HEK293 (cell line): Measurements from ENCODE around the gene PHF12.

Experiments used
- RBAK ChIP-seq: fragments of 450-650 bp; formaldehyde crosslinking; IDR thresholded peaks from 2 replicates; pipeline ENCODE4 v1.5.1; 2016; ENCODE audit warnings: missing biosample characterization, missing genetic modification characterization
- REPIN1 ChIP-seq: fragments of 450-650 bp; formaldehyde crosslinking; IDR thresholded peaks from 2 replicates; pipeline ENCODE4 v1.5.1; 2017; ENCODE audit warnings: missing biosample characterization, missing genetic modification characterization, low read depth
- SETDB1 ChIP-seq: IDR thresholded peaks from one replicate; pipeline ENCODE4 v1.6.1; 2017; ENCODE audit warnings: mild to moderate bottlenecking, low read length, moderate library complexity, mixed read lengths; ENCODE audit not compliant: insufficient read length
- ZNF112 ChIP-seq: fragments of 450-650 bp; formaldehyde crosslinking; IDR thresholded peaks from 2 replicates; pipeline ENCODE4 v1.5.0; 2017; ENCODE audit warnings: missing biosample characterization, missing genetic modification characterization
- ZNF114 ChIP-seq: fragments of 450-650 bp; formaldehyde crosslinking; IDR thresholded peaks from 2 replicates; pipeline ENCODE4 v1.5.0; 2017; ENCODE audit warnings: missing biosample characterization, missing genetic modification characterization
- ZNF121 ChIP-seq: fragments of 450-650 bp; formaldehyde crosslinking; IDR thresholded peaks from 2 replicates; pipeline ENCODE4 v1.5.1; 2016; ENCODE audit warnings: missing biosample characterization, missing genetic modification characterization
- ZNF140 ChIP-seq: fragments of 450-650 bp; formaldehyde crosslinking; IDR thresholded peaks from 2 replicates; pipeline ENCODE4 v1.5.1; 2016; ENCODE audit warnings: missing biosample characterization, missing genetic modification characterization
- ZNF24 ChIP-seq: fragments of 450-650 bp; formaldehyde crosslinking; IDR thresholded peaks from 2 replicates; pipeline ENCODE4 v1.5.1; 2016; ENCODE audit warnings: missing biosample characterization, missing genetic modification characterization
- ZNF473 ChIP-seq: fragments of 450-650 bp; formaldehyde crosslinking; IDR thresholded peaks from 2 replicates; pipeline ENCODE4 v1.5.1; 2017; ENCODE audit warnings: missing biosample characterization, missing genetic modification characterization
- ZNF670 ChIP-seq: fragments of 450-650 bp; formaldehyde crosslinking; IDR thresholded peaks from 2 replicates; pipeline ENCODE4 v1.5.1; 2016; ENCODE audit warnings: missing biosample characterization, missing genetic modification characterization, low read depth
- ZSCAN30 ChIP-seq: fragments of 450-650 bp; IDR thresholded peaks from 2 replicates; pipeline ENCODE4 v1.5.1; 2018; ENCODE audit warnings: missing biosample characterization, mild to moderate bottlenecking, missing genetic modification characterization, moderate library complexity
- TF ChIP-seq, protein P1 (sequence below): fragments of 450-650 bp; formaldehyde crosslinking; IDR thresholded peaks from 2 replicates; pipeline ENCODE4 v1.5.1; 2016; ENCODE audit warnings: missing biosample characterization, missing genetic modification characterization
- TF ChIP-seq, protein P2 (sequence below): fragments of 450-650 bp; formaldehyde crosslinking; IDR thresholded peaks from 2 replicates; pipeline ENCODE4 v1.5.1; 2016; ENCODE audit warnings: missing biosample characterization, missing genetic modification characterization
- TF ChIP-seq, protein P3 (sequence below): fragments of 450-650 bp; formaldehyde crosslinking; IDR thresholded peaks from 2 replicates; pipeline ENCODE4 v1.5.1; 2017; ENCODE audit warnings: missing biosample characterization, mild to moderate bottlenecking, missing genetic modification characterization, moderate library complexity

DNA sequence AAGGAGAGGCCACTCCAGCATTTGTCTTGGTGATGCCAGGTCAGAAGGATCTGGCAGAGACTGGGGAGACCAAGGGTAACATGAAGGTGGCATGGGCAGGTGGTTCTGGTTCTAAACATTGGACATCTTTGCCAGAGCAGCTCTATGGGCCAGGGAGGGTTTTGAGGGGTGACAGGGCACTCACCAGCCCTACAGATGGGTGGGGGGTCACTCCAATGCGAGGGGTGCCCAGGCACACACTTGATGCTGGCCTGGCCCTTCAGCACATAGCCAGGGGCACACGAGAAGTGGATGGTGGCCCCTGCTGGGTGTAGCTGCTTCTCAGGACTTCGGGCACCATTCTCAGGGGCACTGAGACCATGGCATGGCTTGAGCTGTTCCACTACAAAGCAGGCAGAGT lies 5.5 kb upstream of the PHF12 start:
- TF ChIP-seq, protein P1, sequence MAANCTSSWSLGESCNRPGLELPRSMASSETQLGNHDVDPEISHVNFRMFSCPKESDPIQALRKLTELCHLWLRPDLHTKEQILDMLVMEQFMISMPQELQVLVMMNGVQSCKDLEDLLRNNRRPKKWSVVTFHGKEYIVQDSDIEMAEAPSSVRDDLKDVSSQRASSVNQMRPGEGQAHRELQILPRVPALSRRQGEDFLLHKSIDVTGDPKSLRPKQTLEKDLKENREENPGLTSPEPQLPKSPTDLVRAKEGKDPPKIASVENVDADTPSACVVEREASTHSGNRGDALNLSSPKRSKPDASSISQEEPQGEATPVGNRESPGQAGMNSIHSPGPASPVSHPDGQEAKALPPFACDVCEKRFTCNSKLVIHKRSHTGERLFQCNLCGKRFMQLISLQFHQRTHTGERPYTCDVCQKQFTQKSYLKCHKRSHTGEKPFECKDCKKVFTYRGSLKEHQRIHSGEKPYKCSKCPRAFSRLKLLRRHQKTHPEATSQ (tag by site-specific recombination), result no peak
- TF ChIP-seq, protein P2, sequence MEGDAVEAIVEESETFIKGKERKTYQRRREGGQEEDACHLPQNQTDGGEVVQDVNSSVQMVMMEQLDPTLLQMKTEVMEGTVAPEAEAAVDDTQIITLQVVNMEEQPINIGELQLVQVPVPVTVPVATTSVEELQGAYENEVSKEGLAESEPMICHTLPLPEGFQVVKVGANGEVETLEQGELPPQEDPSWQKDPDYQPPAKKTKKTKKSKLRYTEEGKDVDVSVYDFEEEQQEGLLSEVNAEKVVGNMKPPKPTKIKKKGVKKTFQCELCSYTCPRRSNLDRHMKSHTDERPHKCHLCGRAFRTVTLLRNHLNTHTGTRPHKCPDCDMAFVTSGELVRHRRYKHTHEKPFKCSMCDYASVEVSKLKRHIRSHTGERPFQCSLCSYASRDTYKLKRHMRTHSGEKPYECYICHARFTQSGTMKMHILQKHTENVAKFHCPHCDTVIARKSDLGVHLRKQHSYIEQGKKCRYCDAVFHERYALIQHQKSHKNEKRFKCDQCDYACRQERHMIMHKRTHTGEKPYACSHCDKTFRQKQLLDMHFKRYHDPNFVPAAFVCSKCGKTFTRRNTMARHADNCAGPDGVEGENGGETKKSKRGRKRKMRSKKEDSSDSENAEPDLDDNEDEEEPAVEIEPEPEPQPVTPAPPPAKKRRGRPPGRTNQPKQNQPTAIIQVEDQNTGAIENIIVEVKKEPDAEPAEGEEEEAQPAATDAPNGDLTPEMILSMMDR, result no peak
- TF ChIP-seq ZSCAN30 (tag by site-specific recombination), result no peak
- TF ChIP-seq SETDB1, result no peak
- TF ChIP-seq ZNF670 (tag by site-specific recombination), result no peak
- TF ChIP-seq ZNF24 (tag by site-specific recombination), result no peak
- no peak for TF ChIP-seq REPIN1 (tag by site-specific recombination)
- TF ChIP-seq ZNF114 (tag by site-specific recombination), result no peak
- TF ChIP-seq ZNF140, result no peak
- no peak for TF ChIP-seq ZNF112
- TF ChIP-seq ZNF121 (tag by site-specific recombination), result no peak
- no peak for TF ChIP-seq RBAK
- no peak for TF ChIP-seq ZNF473 (tag by site-specific recombination)
- TF ChIP-seq, protein P3, sequence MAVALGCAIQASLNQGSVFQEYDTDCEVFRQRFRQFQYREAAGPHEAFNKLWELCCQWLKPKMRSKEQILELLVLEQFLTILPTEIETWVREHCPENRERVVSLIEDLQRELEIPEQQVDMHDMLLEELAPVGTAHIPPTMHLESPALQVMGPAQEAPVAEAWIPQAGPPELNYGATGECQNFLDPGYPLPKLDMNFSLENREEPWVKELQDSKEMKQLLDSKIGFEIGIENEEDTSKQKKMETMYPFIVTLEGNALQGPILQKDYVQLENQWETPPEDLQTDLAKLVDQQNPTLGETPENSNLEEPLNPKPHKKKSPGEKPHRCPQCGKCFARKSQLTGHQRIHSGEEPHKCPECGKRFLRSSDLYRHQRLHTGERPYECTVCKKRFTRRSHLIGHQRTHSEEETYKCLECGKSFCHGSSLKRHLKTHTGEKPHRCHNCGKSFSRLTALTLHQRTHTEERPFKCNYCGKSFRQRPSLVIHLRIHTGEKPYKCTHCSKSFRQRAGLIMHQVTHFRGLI (tag by site-specific recombination), result no peak
